HG03378 (cell line): ENCODE results near the gene PAIP1.
"Not testable (repeated sequence)": the region's sequence is repeated elsewhere in the genome, so short reads cannot be mapped to it uniquely, and the experiment has no call there.

ENCODE experiments used
- ATAC-seq: cut with Tn5 transposase; IDR thresholded peaks from one replicate; pipeline ENCODE4 v1.9.1; 2021; ENCODE audit warnings: mild to moderate bottlenecking, moderate library complexity; ENCODE audit not compliant: unreplicated experiment

PAIP1 gene

GRCh38 chr5:43572357-43572756 is 15.5 kb upstream of the PAIP1 start:
- no peak for ATAC-seq

GRCh38 chr5:43571237-43571636 is 14.4 kb upstream of the PAIP1 start:
- ATAC-seq, result no peak

- ATAC-seq, result no peak
These were observed 13.7 kb upstream of the PAIP1 start for GRCh38 chr5:43570450-43571158.

GRCh38 chr5:43569236-43569746 is 12.4 kb upstream of the PAIP1 start:
- no peak for ATAC-seq

- no peak for ATAC-seq
These were observed 11.1 kb upstream of the PAIP1 start for GRCh38 chr5:43567967-43568366.

GRCh38 chr5:43565043-43565442 is 8.2 kb upstream of the PAIP1 start:
- no peak for ATAC-seq

- ATAC-seq, result no peak
These were observed 7.5 kb upstream of the PAIP1 start for GRCh38 chr5:43564289-43564850.

GRCh38 chr5:43563321-43563720 is 6.4 kb upstream of the PAIP1 start:
- ATAC-seq, result no peak

GRCh38 chr5:43561356-43561755 is 4.5 kb upstream of the PAIP1 start:
- ATAC-seq, result no peak

GRCh38 chr5:43560128-43560527 is 3.3 kb upstream of the PAIP1 start:
- no peak for ATAC-seq

GRCh38 chr5:43556607-43556856 is 345 bp downstream of the PAIP1 start:
- ATAC-seq, result not testable (repeated sequence)

GRCh38 chr5:43555895-43556606 is 826 bp downstream of the PAIP1 start:
- peak; percentile 30 for ATAC-seq

- ATAC-seq, result no peak
These were observed 2.4 kb downstream of the PAIP1 start for GRCh38 chr5:43554497-43554896.

GRCh38 chr5:43553381-43553780 is 3.5 kb downstream of the PAIP1 start:
- ATAC-seq, result no peak

- ATAC-seq, result no peak
These were observed 5.1 kb downstream of the PAIP1 start for GRCh38 chr5:43551731-43552130.

GRCh38 chr5:43549272-43549671 is 7.6 kb downstream of the PAIP1 start:
- ATAC-seq, result not testable (repeated sequence)

GRCh38 chr5:43548358-43548757 is 8.5 kb downstream of the PAIP1 start:
- no peak for ATAC-seq

- no peak for ATAC-seq
These were observed 9.3 kb downstream of the PAIP1 start for GRCh38 chr5:43547532-43547931.

- ATAC-seq, result no peak
These were observed 13.4 kb downstream of the PAIP1 start for GRCh38 chr5:43543434-43543833.

GRCh38 chr5:43540746-43541145 is 16.1 kb downstream of the PAIP1 start:
- ATAC-seq, result no peak

GRCh38 chr5:43536972-43537371 is 19.9 kb downstream of the PAIP1 start:
- no peak for ATAC-seq

GRCh38 chr5:43533646-43534045 is 23.2 kb downstream of the PAIP1 start:
- no peak for ATAC-seq
